Keratinocyte (primary cell): ENCODE results near the gene PLCG2.

Experiments used
- EZH2 ChIP-seq: IDR thresholded peaks from one replicate; pipeline ENCODE4 v1.6.1; 2012; ENCODE audit warnings: inconsistent platforms, mild to moderate bottlenecking, low read length, moderate library complexity
- TF ChIP-seq, protein P1 (sequence below), 3 experiments: IDR thresholded peaks in 1 of 3; conservative IDR thresholded peaks in 1 of 3; optimal IDR thresholded peaks in 1 of 3; 2 replicates in 2 of 3; 3 replicates in 1 of 3; pipeline versions ENCODE3 to v1.5.1; 2011; ENCODE audit warnings: low read length in 3 of 3, mild to moderate bottlenecking in 3 of 3, moderate library complexity in 2 of 3, control low read depth in 1 of 3, inconsistent platforms in 1 of 3; ENCODE audit not compliant: insufficient read depth in 2 of 3; ENCODE audit errors: extremely low read depth in 1 of 3

GRCh38 chr16:82011199-82011641 is 232.1 kb downstream of the PLCG2 start, which contains the start of gene SDR42E1:
- TF ChIP-seq, protein P1, sequence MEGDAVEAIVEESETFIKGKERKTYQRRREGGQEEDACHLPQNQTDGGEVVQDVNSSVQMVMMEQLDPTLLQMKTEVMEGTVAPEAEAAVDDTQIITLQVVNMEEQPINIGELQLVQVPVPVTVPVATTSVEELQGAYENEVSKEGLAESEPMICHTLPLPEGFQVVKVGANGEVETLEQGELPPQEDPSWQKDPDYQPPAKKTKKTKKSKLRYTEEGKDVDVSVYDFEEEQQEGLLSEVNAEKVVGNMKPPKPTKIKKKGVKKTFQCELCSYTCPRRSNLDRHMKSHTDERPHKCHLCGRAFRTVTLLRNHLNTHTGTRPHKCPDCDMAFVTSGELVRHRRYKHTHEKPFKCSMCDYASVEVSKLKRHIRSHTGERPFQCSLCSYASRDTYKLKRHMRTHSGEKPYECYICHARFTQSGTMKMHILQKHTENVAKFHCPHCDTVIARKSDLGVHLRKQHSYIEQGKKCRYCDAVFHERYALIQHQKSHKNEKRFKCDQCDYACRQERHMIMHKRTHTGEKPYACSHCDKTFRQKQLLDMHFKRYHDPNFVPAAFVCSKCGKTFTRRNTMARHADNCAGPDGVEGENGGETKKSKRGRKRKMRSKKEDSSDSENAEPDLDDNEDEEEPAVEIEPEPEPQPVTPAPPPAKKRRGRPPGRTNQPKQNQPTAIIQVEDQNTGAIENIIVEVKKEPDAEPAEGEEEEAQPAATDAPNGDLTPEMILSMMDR (optimal IDR thresholded peaks at IDR 0.05 in 1 of 3, IDR thresholded peaks at IDR 0.05 in 1 of 3, conservative IDR thresholded peaks at IDR 0.05 in 1 of 3; ENCODE audit: extremely low read depth in 1 of 3, insufficient read depth in 2 of 3, low read length in 3 of 3): no peak
- TF ChIP-seq EZH2: no peak
